HEK293T (cell line): ENCODE data around the gene EDA.

Source experiments
- CTCF ChIA-PET: fragments of 350-600 bp; formaldehyde crosslinking; extraction: SDS; loops from one replicate; lab custom pipeline; 2021; ENCODE audit warnings: antibody characterized with exemption, inconsistent platforms; lab: Yijun Ruan, JAX
- POLR2A ChIA-PET: fragments of 350-600 bp; formaldehyde crosslinking; extraction: SDS; loops from one replicate; lab custom pipeline; 2020; ENCODE audit warnings: antibody characterized with exemption, inconsistent platforms; lab: Yijun Ruan, JAX
- DNase-seq: peaks from one replicate; pipeline ENCODE4 v3.0.0; 2012; ENCODE audit warnings: mixed read lengths; ENCODE audit errors: extremely low spot score
- ARNT ChIP-seq: fragments of 450-650 bp; IDR thresholded peaks from 2 replicates; pipeline ENCODE4 v1.6.1; 2017; ENCODE audit warnings: mild to moderate bottlenecking
- BHLHE40 ChIP-seq: fragments of 450-650 bp; IDR thresholded peaks from 2 replicates; pipeline ENCODE4 v1.6.1; 2016; ENCODE audit warnings: mild to moderate bottlenecking, moderate library complexity, borderline replicate concordance
- CTBP1 ChIP-seq: fragments of 450-650 bp; IDR thresholded peaks from 2 replicates; pipeline ENCODE4 v1.6.1; 2016; ENCODE audit warnings: borderline replicate concordance
- ELF4 ChIP-seq: fragments of 450-650 bp; IDR thresholded peaks from 2 replicates; pipeline ENCODE4 v1.6.1; 2017; ENCODE audit warnings: antibody characterized with exemption
- FOXA1 ChIP-seq: fragments of 450-650 bp; IDR thresholded peaks from 2 replicates; pipeline ENCODE4 v1.6.1; 2016; ENCODE audit warnings: mild to moderate bottlenecking
- FOXK2 ChIP-seq: fragments of 450-650 bp; IDR thresholded peaks from 2 replicates; pipeline ENCODE4 v1.6.1; 2016; ENCODE audit warnings: mild to moderate bottlenecking
- FOXM1 ChIP-seq: fragments of 450-650 bp; IDR thresholded peaks from 2 replicates; pipeline ENCODE4 v1.6.1; 2017; ENCODE audit warnings: mild to moderate bottlenecking, borderline replicate concordance
- HDGF ChIP-seq: fragments of 450-650 bp; IDR thresholded peaks from 2 replicates; pipeline ENCODE4 v1.6.1; 2017; ENCODE audit warnings: antibody characterized with exemption, borderline replicate concordance
- L3MBTL2 ChIP-seq: fragments of 450-650 bp; conservative IDR thresholded peaks from 2 replicates; pipeline ENCODE4 v1.6.1; 2016; ENCODE audit warnings: mild to moderate bottlenecking
- LEF1 ChIP-seq: fragments of 450-650 bp; IDR thresholded peaks from 2 replicates; pipeline ENCODE4 v1.6.1; 2017; ENCODE audit warnings: mild to moderate bottlenecking, borderline replicate concordance
- NFRKB ChIP-seq: fragments of 450-650 bp; IDR thresholded peaks from 2 replicates; pipeline ENCODE4 v1.6.1; 2016; ENCODE audit warnings: mild to moderate bottlenecking, moderate library complexity
- PKNOX1 ChIP-seq: fragments of 450-650 bp; IDR thresholded peaks from 2 replicates; pipeline ENCODE4 v1.6.1; 2016
- SP1 ChIP-seq: fragments of 450-650 bp; IDR thresholded peaks from 2 replicates; pipeline ENCODE4 v1.6.1; 2017
- SUZ12 ChIP-seq: fragments of 450-650 bp; IDR thresholded peaks from 2 replicates; pipeline ENCODE4 v1.6.1; 2016; ENCODE audit warnings: mild to moderate bottlenecking
- TARDBP ChIP-seq: fragments of 450-650 bp; IDR thresholded peaks from 2 replicates; pipeline ENCODE4 v1.6.1; 2016
- ZNF384 ChIP-seq: fragments of 450-650 bp; IDR thresholded peaks from 2 replicates; pipeline ENCODE4 v1.6.1; 2016

EDA gene

DNA sequence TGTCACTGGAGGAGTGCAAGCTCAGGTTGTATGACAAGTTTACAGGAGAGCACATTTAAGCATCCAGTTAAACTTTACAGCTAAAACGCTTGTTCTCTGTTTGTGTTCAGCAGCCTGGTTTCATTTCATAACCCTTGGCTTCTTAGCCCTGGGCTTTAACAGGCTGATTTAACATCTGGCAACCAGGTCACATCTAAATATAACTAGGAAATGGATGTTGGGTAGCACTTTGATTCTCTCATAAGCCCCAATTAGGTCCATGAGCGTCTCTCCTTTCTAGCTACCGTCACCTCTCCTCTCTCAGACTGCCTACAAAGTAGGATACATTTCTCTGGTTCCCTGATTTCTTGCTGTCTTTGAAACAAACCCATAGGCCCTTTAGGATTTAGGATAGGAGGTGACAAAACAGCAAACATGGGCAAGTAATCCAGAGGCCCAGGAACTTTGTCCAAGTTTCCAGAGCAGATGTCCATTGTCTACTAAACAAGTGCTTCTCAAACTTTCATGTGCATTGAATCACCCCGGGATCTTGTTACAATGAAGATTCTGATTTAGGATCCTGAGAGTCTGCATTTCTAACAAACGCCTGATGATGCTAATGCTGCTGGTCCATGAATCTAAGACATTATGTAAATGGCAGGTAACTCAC, 468.8 kb downstream of the EDA start:
- DNase-seq = no peak
- TF ChIP-seq SUZ12 = no peak
- TF ChIP-seq FOXM1 = no peak
- TF ChIP-seq ZNF384 = no peak
- no peak for TF ChIP-seq ARNT
- no peak for TF ChIP-seq HDGF
- TF ChIP-seq SP1 = no peak
- TF ChIP-seq PKNOX1 = no peak
- TF ChIP-seq CTBP1 = no peak
- no peak for TF ChIP-seq NFRKB
- no peak for TF ChIP-seq TARDBP
- no peak for TF ChIP-seq BHLHE40
- ChIA-PET CTCF (no interaction called here), POLR2A (no interaction called here)

DNA sequence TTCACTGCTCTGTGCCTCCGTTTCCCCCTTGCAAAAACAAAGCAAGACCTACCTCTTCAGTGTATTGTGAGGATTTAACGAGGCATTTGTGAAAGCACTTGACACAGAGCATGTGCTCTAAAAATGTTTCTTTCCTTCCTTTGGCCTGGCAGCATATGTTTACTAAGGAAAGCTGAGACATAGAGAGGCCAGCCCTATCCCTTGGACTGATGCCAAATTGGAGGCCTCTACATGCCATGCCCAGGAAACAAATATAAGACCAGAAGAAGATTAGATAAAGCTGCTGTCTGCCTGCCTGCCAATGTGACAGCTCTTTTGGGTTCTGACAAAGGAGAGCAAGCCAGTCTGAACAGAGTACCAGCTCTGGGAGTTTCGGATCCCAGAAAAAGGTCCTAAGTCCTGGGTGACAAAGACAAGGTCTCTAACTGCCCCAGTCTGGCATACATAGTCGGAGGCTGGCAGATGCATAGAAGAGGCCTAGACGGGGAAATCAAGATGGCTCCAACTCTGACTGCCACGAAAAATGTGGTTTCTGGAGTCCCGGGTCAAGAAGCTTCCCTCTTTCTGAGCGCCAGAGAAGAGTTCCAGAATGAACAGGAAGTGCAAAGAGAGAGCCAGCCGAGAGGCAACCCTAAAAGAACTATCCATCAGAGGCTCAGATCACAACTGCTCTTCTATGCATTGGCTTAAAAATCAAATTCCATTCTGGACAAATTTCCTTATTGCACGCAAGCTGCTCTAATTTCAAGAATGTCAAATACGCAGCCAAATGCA, 472.1 kb downstream of the EDA start:
- DNase-seq = no peak
- TF ChIP-seq FOXK2 (no peak), HDGF (no peak), TARDBP (no peak), SP1 (no peak), NFRKB (no peak), BHLHE40 (no peak), FOXA1 (no peak), SUZ12 (no peak), ARNT (no peak)
- ChIA-PET CTCF (interaction anchor here (0.9 to 1.8 kb wide), 2 partner anchors 9 to 45 kb away, joined by 8 to 10 read pairs; partner anchors contain the start of gene IGBP1), POLR2A (no interaction called here)

- ChIA-PET CTCF (interaction anchor here (0.6 kb wide), 1 partner anchor 551 kb away, joined by 3 read pairs; no protein-coding TSS in a partner anchor), POLR2A (no interaction called here)
- DNase-seq = no peak
- no peak for TF ChIP-seq FOXK2
- no peak for TF ChIP-seq SP1
- TF ChIP-seq PKNOX1 = no peak
- no peak for TF ChIP-seq ARNT
- TF ChIP-seq ELF4 = no peak
- TF ChIP-seq BHLHE40 = no peak
- no peak for TF ChIP-seq LEF1
- TF ChIP-seq ZNF384 = no peak
- TF ChIP-seq CTBP1 = no peak
- TF ChIP-seq NFRKB = no peak
- TF ChIP-seq SUZ12 = no peak
- TF ChIP-seq FOXM1 = no peak
- TF ChIP-seq TARDBP = no peak
- no peak for TF ChIP-seq HDGF
- TF ChIP-seq L3MBTL2 = no peak
- TF ChIP-seq FOXA1 = no peak
Measured at GRCh38 chrX:70088751-70089150, 472.8 kb downstream of the EDA start.
